SK-N-SH (cell line): ENCODE measurements around the gene PDK1. TPM values are rescaled to one million over a fixed set of nuclear protein-coding genes. Genes with fewer than 3 reads are reported as not detected.

ENCODE experiments used
- CTCF ChIA-PET: fragments of 300-600, 350-600 bp; formaldehyde crosslinking; extraction: SDS; loops from one replicate; lab custom pipeline; 2021; lab: Yijun Ruan, JAX
- POLR2A ChIA-PET: fragments of 350-600 bp; sonication (Branson Sonifier 250); formaldehyde crosslinking; extraction: SDS; loops from one replicate; lab custom pipeline; 2020; ENCODE audit warnings: antibody characterized with exemption, inconsistent platforms; lab: Yijun Ruan, JAX
- DNase-seq: peaks from one replicate; pipeline ENCODE4 v3.0.0; 2012
- H2AFZ ChIP-seq: fragments of 200-600 bp; sonication (generic); 2 replicates; pipeline ENCODE4 v1.8.1; 2016; ENCODE audit warnings: antibody characterized with exemption, mild to moderate bottlenecking, low read depth
- H3F3A ChIP-seq: fragments of 200-600 bp; sonication (generic); replicated peaks from 2 replicates; pipeline ENCODE3; 2016; ENCODE audit warnings: antibody characterized with exemption, mild to moderate bottlenecking; ENCODE audit not compliant: insufficient read depth
- H3K27ac ChIP-seq, 2 experiments: fragments of 200-500 bp in 1 of 2; fragments of 200-600 bp in 1 of 2; sonication (Bioruptor generic) in 1 of 2; sonication (generic), shearing (Covaris generic) in 1 of 2; 2 replicates each; pipeline versions ENCODE4 v1.5.1 to v1.6.1; 2014 to 2016; ENCODE audit warnings: low read depth in 2 of 2, inconsistent platforms in 1 of 2, low read length in 1 of 2, mild to moderate bottlenecking in 1 of 2, mixed read lengths in 1 of 2
- H3K27me3 ChIP-seq: fragments of 200-600 bp; sonication (generic), shearing (Covaris generic); 2 replicates; pipeline ENCODE4 v1.6.1; 2016; ENCODE audit warnings: mixed run types; ENCODE audit not compliant: insufficient read depth
- H3K36me3 ChIP-seq, 2 experiments: fragments of 200-500 bp in 1 of 2; fragments of 200-600 bp in 1 of 2; sonication (Bioruptor generic) in 1 of 2; sonication (generic) in 1 of 2; replicated peaks in 1 of 2; 2 replicates each; pipeline versions ENCODE3 to v1.5.1; 2014 to 2016; ENCODE audit warnings: low read length in 1 of 2, mild to moderate bottlenecking in 1 of 2; ENCODE audit not compliant: insufficient read depth in 2 of 2, control insufficient read depth in 1 of 2
- H3K4me1 ChIP-seq, 2 experiments: fragments of 200-500 bp in 1 of 2; fragments of 200-600 bp in 1 of 2; sonication (Bioruptor generic) in 1 of 2; sonication (generic), shearing (Covaris generic) in 1 of 2; 2 replicates each; pipeline versions ENCODE4 v1.5.1 to v1.6.1; 2014 to 2016; ENCODE audit warnings: low read depth in 1 of 2, low read length in 1 of 2, mixed run types in 1 of 2; ENCODE audit not compliant: insufficient read depth in 2 of 2, control insufficient read depth in 1 of 2
- H3K4me2 ChIP-seq: fragments of 200-600 bp; sonication (generic), shearing (Covaris generic); 2 replicates; pipeline ENCODE4 v1.6.1; 2017; ENCODE audit warnings: mixed run types
- H3K4me3 ChIP-seq, 2 experiments: fragments of 200-500 bp in 1 of 2; fragments of 200-600 bp in 1 of 2; sonication (Bioruptor generic) in 1 of 2; sonication (generic), shearing (Covaris generic) in 1 of 2; 2 replicates each; pipeline versions ENCODE4 v1.5.1 to v1.8.1; 2014 to 2016; ENCODE audit warnings: low read depth in 2 of 2, inconsistent platforms in 1 of 2, low read length in 1 of 2, mild to moderate bottlenecking in 1 of 2, mixed read lengths in 1 of 2, moderate library complexity in 1 of 2
- H3K79me2 ChIP-seq: fragments of 200-600 bp; sonication (generic); 2 replicates; pipeline ENCODE4 v1.8.1; 2017; ENCODE audit warnings: mild to moderate bottlenecking; ENCODE audit not compliant: insufficient read depth
- H3K9ac ChIP-seq: fragments of 200-600 bp; sonication (generic); 2 replicates; pipeline ENCODE4 v1.6.1; 2017; ENCODE audit warnings: mixed run types
- H3K9me2 ChIP-seq: fragments of 200-600 bp; sonication (generic); 2 replicates; pipeline ENCODE4 v1.6.1; 2017; ENCODE audit warnings: mixed run types
- H3K9me3 ChIP-seq: fragments of 200-600 bp; sonication (generic); 2 replicates; pipeline ENCODE4 v1.6.1; 2017; ENCODE audit warnings: mixed run types, mild to moderate bottlenecking, moderate library complexity
- H4K20me1 ChIP-seq: fragments of 200-600 bp; sonication (generic); 2 replicates; pipeline ENCODE4 v1.6.1; 2017; ENCODE audit warnings: mild to moderate bottlenecking, mixed run types; ENCODE audit not compliant: insufficient read depth
- MEF2A ChIP-seq: IDR thresholded peaks from 2 replicates; pipeline ENCODE4 v1.4.0; 2012; ENCODE audit warnings: low read depth, borderline replicate concordance
- MXI1 ChIP-seq: IDR thresholded peaks from 2 replicates; pipeline ENCODE4 v1.6.1; 2012; ENCODE audit warnings: mild to moderate bottlenecking, low read depth, low read length, improper control_type of control experiment
- NRF1 ChIP-seq: IDR thresholded peaks from 2 replicates; pipeline ENCODE4 v1.6.1; 2012; ENCODE audit warnings: low read depth, mild to moderate bottlenecking, low read length
- SIN3A ChIP-seq: IDR thresholded peaks from 2 replicates; pipeline ENCODE4 v1.6.1; 2012; ENCODE audit warnings: low read depth, mild to moderate bottlenecking, low read length, moderate library complexity, borderline replicate concordance
- TCF12 ChIP-seq: IDR thresholded peaks from 2 replicates; pipeline ENCODE4 v1.4.0; 2012
- ZBTB33 ChIP-seq: IDR thresholded peaks from 2 replicates; pipeline ENCODE4 v1.4.0; 2012; ENCODE audit warnings: low read depth, borderline replicate concordance
- WGBS: methylation state at CpG from one replicate; pipeline ENCODE4 v1.1.6; 2017; ENCODE audit warnings: low lambda C conversion rate; 5-methylcytosine and 5-hydroxymethylcytosine counted together
- polyA plus RNA-seq, 3 experiments: library from polyadenylated mRNA; depleted of rRNA; stranded (reverse); fragments of >200 nt; gene quantifications; 2 replicates each; pipeline ENCODE4 v1.2.3, GENCODE V29; 2012
- TF ChIP-seq, protein P1 (sequence below): fragments of 200-600 bp; sonication (generic); IDR thresholded peaks from 2 replicates; pipeline ENCODE4 v1.6.1; 2017; ENCODE audit warnings: antibody characterized with exemption, mild to moderate bottlenecking, moderate library complexity
- TF ChIP-seq, protein P2 (sequence below): IDR thresholded peaks from 2 replicates; pipeline ENCODE4 v1.6.1; 2012; ENCODE audit warnings: mild to moderate bottlenecking, low read depth, low read length, moderate library complexity

PDK1 gene
- polyA plus RNA-seq, 1 of the 3 experiments (the other 2 are of a cell fraction) = 5.3 TPM

DNA sequence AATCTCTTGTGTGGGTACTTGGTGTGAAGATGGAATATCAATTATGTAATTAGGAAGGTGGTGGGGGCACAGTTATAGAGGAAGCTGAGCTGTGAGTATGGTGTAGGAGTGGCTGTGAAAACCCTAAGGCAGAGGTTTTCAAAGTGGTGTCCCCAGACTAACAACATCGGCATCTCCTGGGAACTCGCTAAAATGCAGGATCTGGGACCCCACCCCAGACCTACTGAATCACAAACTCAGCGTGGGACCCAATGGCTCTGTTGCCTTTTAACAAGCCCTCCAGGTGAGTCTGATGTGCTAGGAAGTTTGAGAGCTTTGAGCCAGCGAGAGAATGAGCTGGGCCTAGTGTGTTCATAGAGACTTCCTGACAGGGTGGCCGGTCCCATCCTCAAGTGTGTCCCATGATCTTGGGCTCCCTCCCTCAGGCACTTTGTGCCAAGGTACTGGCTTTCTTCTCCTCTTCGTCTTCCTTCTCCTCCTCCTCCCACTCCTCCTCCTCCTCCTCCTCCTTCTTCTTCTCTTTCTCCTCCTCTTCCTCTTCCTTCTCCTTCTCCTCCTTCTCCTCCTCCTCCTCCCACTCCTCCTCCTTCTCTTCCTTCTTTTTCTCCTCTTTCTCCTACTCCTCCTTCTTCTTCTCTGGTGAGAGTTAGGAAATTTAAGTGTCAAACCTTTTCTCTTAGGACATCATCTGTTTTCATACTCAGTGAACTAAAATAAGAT is 86.6 kb downstream of the PDK1 start:
- ChIA-PET CTCF (interaction anchor here (0.6 kb wide), 1 partner anchor 32 kb away, joined by 3 read pairs; no protein-coding TSS in a partner anchor), POLR2A (no interaction called here)
- H3K4me1 ChIP-seq = peaks cover 0 to 7% of the 10 kb centered on the region in 2 experiments
- H3K9me2 ChIP-seq = no peaks in the 10 kb centered on the region
- peaks cover 3% of the 10 kb centered on the region for H3F3A ChIP-seq
- no peak for TF ChIP-seq ZBTB33
- TF ChIP-seq MEF2A = no peak
- TF ChIP-seq TCF12 = no peak
- TF ChIP-seq NRF1 = no peak
- no peak for TF ChIP-seq MXI1
- H4K20me1 ChIP-seq = no peaks in the 10 kb centered on the region
- H3K9ac ChIP-seq = no peak overlapping the region
- H3K9me3 ChIP-seq = no peaks in the 10 kb centered on the region
- no peaks in the 10 kb centered on the region for H3K79me2 ChIP-seq
- WGBS = 62% methylated on average over 4 of the region's 6 CpGs
- no peaks in the 10 kb centered on the region for H3K36me3 ChIP-seq
- no peak overlapping the region for H3K4me2 ChIP-seq
- H3K27ac ChIP-seq = no peak overlapping the region
- H2AFZ ChIP-seq = no peak overlapping the region
- H3K27me3 ChIP-seq = no peaks in the 10 kb centered on the region
- DNase-seq = no peak
- no peak overlapping the region for H3K4me3 ChIP-seq

GRCh38 chr2:172643142-172643541 is 87.3 kb downstream of the PDK1 start:
- no peaks in the 10 kb centered on the region for H3K9me3 ChIP-seq
- H3K27me3 ChIP-seq = no peaks in the 10 kb centered on the region
- TF ChIP-seq SIN3A = no peak
- TF ChIP-seq, protein P1, sequence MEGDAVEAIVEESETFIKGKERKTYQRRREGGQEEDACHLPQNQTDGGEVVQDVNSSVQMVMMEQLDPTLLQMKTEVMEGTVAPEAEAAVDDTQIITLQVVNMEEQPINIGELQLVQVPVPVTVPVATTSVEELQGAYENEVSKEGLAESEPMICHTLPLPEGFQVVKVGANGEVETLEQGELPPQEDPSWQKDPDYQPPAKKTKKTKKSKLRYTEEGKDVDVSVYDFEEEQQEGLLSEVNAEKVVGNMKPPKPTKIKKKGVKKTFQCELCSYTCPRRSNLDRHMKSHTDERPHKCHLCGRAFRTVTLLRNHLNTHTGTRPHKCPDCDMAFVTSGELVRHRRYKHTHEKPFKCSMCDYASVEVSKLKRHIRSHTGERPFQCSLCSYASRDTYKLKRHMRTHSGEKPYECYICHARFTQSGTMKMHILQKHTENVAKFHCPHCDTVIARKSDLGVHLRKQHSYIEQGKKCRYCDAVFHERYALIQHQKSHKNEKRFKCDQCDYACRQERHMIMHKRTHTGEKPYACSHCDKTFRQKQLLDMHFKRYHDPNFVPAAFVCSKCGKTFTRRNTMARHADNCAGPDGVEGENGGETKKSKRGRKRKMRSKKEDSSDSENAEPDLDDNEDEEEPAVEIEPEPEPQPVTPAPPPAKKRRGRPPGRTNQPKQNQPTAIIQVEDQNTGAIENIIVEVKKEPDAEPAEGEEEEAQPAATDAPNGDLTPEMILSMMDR = no peak
- TF ChIP-seq, protein P2, sequence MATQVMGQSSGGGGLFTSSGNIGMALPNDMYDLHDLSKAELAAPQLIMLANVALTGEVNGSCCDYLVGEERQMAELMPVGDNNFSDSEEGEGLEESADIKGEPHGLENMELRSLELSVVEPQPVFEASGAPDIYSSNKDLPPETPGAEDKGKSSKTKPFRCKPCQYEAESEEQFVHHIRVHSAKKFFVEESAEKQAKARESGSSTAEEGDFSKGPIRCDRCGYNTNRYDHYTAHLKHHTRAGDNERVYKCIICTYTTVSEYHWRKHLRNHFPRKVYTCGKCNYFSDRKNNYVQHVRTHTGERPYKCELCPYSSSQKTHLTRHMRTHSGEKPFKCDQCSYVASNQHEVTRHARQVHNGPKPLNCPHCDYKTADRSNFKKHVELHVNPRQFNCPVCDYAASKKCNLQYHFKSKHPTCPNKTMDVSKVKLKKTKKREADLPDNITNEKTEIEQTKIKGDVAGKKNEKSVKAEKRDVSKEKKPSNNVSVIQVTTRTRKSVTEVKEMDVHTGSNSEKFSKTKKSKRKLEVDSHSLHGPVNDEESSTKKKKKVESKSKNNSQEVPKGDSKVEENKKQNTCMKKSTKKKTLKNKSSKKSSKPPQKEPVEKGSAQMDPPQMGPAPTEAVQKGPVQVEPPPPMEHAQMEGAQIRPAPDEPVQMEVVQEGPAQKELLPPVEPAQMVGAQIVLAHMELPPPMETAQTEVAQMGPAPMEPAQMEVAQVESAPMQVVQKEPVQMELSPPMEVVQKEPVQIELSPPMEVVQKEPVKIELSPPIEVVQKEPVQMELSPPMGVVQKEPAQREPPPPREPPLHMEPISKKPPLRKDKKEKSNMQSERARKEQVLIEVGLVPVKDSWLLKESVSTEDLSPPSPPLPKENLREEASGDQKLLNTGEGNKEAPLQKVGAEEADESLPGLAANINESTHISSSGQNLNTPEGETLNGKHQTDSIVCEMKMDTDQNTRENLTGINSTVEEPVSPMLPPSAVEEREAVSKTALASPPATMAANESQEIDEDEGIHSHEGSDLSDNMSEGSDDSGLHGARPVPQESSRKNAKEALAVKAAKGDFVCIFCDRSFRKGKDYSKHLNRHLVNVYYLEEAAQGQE = no peak
- WGBS = 77% methylated on average over 6 of the region's 6 CpGs
- no peaks in the 10 kb centered on the region for H4K20me1 ChIP-seq
- CTCF ChIA-PET = interaction anchor here (0.6 kb wide), 1 partner anchor 32 kb away, joined by 3 read pairs; no protein-coding TSS in a partner anchor
- no peaks in the 10 kb centered on the region for H3K9me2 ChIP-seq
- DNase-seq = no peak
- H3K4me2 ChIP-seq = no peak overlapping the region
- no peaks in the 10 kb centered on the region for H3K36me3 ChIP-seq
- no peak overlapping the region for H2AFZ ChIP-seq
- H3K4me1 ChIP-seq = peaks cover 0 to 7% of the 10 kb centered on the region in 2 experiments
- H3F3A ChIP-seq = peaks cover 7% of the 10 kb centered on the region
- POLR2A ChIA-PET = no interaction called here
- H3K9ac ChIP-seq = no peak overlapping the region
- no peak overlapping the region for H3K27ac ChIP-seq
- no peaks in the 10 kb centered on the region for H3K79me2 ChIP-seq
- H3K4me3 ChIP-seq = no peak overlapping the region
